ENCODE data around the gene DMKN. TPM values are rescaled to one million over a fixed set of nuclear protein-coding genes. Genes with fewer than 3 reads are reported as not detected.
A peak's percentile ranks its signal among the peaks of the same experiment; 100 is the strongest.

DMKN gene
- total RNA-seq, 2 experiments from 2014 or later, result 2.1 to 2.4 TPM

GRCh38 chr19:35502751-35503150 is 10.7 kb downstream of the DMKN start:
- Mint-ChIP-seq H3K4me1 (ENCODE audit: low read depth) (no peaks in the 10 kb centered on the region), H3K4me3 (no peak overlapping the region), H3K9me3 (no peaks in the 10 kb centered on the region), H3K27me3 (peaks cover 3% of the 10 kb centered on the region), H3K36me3 (no peaks in the 10 kb centered on the region), H3K27ac (no peak overlapping the region)
- DNase-seq, result no peak
- ChIA-PET CTCF (interaction anchor here (1.9 kb wide), 1 partner anchor 8 kb away, joined by 9 read pairs; no protein-coding TSS in a partner anchor), POLR2A (no interaction called here)
- intact Hi-C loops (cut with micrococcal nuclease), result no loop called here

DNA sequence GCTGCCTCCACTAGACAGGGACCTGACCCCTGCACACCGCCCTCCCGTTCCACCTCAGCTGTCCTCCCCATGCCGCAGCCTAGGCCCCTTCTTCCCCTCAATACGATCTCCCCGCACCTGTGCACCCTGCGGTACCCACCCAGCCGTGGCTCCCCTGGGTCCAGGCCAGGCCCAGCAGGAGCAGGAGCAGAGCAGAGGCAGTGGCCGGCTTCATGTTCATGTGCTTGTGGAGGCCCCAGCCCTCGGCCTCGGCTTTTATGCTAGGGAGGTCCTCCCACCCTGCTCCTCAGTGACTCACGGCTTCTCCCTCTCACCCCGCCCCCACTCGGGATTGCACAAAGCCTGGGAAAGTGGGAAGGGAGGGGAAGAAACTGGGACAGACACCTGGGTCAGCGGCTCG is 11.8 kb downstream of the DMKN start:
- ChIA-PET POLR2A (no interaction called here), CTCF (interaction anchor here (1.9 kb wide), 1 partner anchor 9 kb away, joined by 9 read pairs; no protein-coding TSS in a partner anchor)
- no peak overlapping the region for H3K27ac Mint-ChIP-seq
- no peaks in the 10 kb centered on the region for H3K36me3 Mint-ChIP-seq
- DNase-seq, result no peak
- intact Hi-C loops (cut with micrococcal nuclease), result no loop called here
- H3K4me1 Mint-ChIP-seq (ENCODE audit: low read depth), result no peaks in the 10 kb centered on the region
- H3K9me3 Mint-ChIP-seq, result no peaks in the 10 kb centered on the region
- peaks cover 3% of the 10 kb centered on the region for H3K27me3 Mint-ChIP-seq
- H3K4me3 Mint-ChIP-seq, result no peak overlapping the region

DNA sequence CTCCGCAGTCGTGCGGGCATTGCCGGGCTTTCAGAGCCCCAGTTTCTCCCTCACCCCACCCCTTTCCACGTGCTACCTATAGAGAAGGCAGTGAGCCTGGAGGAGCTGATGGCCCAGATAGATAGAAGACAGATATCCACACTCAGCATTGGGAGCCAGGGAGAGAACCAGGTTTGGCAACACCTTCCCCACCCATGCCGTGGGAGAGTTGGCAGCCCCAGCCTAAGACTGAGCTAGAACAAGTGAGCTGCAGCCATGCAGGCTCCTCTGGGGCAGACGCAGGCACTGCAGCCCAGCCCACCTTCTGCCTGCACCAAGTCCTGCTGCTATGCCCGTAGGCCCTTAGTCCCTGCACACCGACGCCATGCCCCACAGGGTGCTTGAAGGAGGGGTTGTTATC is 12.8 kb downstream of the DMKN start:
- intact Hi-C loops (cut with micrococcal nuclease), result no loop called here
- no peak for DNase-seq
- no peaks in the 10 kb centered on the region for H3K36me3 Mint-ChIP-seq
- H3K27me3 Mint-ChIP-seq, result peaks cover 3% of the 10 kb centered on the region
- no peak overlapping the region for H3K4me3 Mint-ChIP-seq
- no peak overlapping the region for H3K27ac Mint-ChIP-seq
- ChIA-PET CTCF (interaction anchor here (0.6 to 1.6 kb wide), 5 partner anchors 9 to 80 kb away, joined by 3 to 4 read pairs (median 3); no protein-coding TSS in a partner anchor), POLR2A (no interaction called here)
- H3K4me1 Mint-ChIP-seq (ENCODE audit: low read depth), result no peaks in the 10 kb centered on the region
- no peaks in the 10 kb centered on the region for H3K9me3 Mint-ChIP-seq

DNA sequence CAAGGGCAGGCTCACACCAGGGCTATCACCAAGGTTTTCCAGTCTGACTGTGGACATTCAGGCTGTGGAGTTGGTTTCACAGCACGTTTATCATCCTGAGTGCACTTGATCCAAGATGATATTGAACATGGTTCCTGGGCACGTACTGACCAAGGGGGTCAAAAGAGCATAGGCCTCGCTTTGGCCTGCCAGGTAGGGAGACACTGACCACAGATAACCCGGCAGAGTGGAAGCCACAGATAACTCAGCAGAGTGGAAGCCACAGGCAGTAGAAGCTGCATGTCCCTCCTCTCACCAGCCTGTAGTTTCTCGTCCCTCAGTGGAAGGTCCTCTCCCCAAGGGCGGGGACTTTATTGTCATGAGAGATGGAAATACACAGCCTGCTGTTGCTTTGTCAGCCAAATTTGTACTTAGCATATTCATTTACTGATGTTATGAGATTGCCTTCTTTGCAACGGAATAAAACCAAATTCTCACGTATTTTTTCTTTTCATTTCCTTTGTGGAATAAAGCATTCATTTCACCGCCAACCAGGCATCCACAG is 14.4 kb downstream of the DMKN start:
- intact Hi-C loops (cut with micrococcal nuclease), result no loop called here
- ChIA-PET CTCF (interaction anchor here (2.5 kb wide), 1 partner anchor 12 kb away, joined by 8 read pairs; no protein-coding TSS in a partner anchor), POLR2A (no interaction called here)
- Mint-ChIP-seq H3K27me3 (no peaks in the 10 kb centered on the region), H3K9me3 (no peaks in the 10 kb centered on the region), H3K4me1 (ENCODE audit: low read depth) (peaks cover 5% of the 10 kb centered on the region), H3K4me3 (no peak overlapping the region), H3K36me3 (no peaks in the 10 kb centered on the region), H3K27ac (no peak overlapping the region)
- DNase-seq, result no peak

GRCh38 chr19:35498220-35498619 is 15.2 kb downstream of the DMKN start:
- Mint-ChIP-seq H3K27me3 (no peaks in the 10 kb centered on the region), H3K36me3 (no peaks in the 10 kb centered on the region), H3K9me3 (no peaks in the 10 kb centered on the region), H3K4me3 (no peak overlapping the region), H3K4me1 (ENCODE audit: low read depth) (peaks cover 5% of the 10 kb centered on the region), H3K27ac (no peak overlapping the region)
- POLR2A ChIA-PET, result no interaction called here
- CTCF ChIA-PET, result interaction anchor here (1.8 to 4.7 kb wide), 4 partner anchors 11 to 150 kb away, joined by 6 to 77 read pairs (median 28); partner anchors contain the start of gene FFAR1
- no peak for DNase-seq
- intact Hi-C loops (cut with micrococcal nuclease), result no loop called here

- ChIA-PET POLR2A (no interaction called here), CTCF (interaction anchor here (0.6 to 4.7 kb wide), 5 partner anchors 10 to 149 kb away, joined by 4 to 77 read pairs (median 8); partner anchors contain the start of gene FFAR1)
- intact Hi-C loops (cut with micrococcal nuclease), result no loop called here
- no peaks in the 10 kb centered on the region for H3K9me3 Mint-ChIP-seq
- no peaks in the 10 kb centered on the region for H3K36me3 Mint-ChIP-seq
- peaks cover 5% of the 10 kb centered on the region for H3K4me1 Mint-ChIP-seq (ENCODE audit: low read depth)
- DNase-seq, result no peak
- H3K27me3 Mint-ChIP-seq, result no peaks in the 10 kb centered on the region
- H3K27ac Mint-ChIP-seq, result no peak overlapping the region
- no peak overlapping the region for H3K4me3 Mint-ChIP-seq
These were observed 16.0 kb downstream of the DMKN start for GRCh38 chr19:35497406-35497805.

DNA sequence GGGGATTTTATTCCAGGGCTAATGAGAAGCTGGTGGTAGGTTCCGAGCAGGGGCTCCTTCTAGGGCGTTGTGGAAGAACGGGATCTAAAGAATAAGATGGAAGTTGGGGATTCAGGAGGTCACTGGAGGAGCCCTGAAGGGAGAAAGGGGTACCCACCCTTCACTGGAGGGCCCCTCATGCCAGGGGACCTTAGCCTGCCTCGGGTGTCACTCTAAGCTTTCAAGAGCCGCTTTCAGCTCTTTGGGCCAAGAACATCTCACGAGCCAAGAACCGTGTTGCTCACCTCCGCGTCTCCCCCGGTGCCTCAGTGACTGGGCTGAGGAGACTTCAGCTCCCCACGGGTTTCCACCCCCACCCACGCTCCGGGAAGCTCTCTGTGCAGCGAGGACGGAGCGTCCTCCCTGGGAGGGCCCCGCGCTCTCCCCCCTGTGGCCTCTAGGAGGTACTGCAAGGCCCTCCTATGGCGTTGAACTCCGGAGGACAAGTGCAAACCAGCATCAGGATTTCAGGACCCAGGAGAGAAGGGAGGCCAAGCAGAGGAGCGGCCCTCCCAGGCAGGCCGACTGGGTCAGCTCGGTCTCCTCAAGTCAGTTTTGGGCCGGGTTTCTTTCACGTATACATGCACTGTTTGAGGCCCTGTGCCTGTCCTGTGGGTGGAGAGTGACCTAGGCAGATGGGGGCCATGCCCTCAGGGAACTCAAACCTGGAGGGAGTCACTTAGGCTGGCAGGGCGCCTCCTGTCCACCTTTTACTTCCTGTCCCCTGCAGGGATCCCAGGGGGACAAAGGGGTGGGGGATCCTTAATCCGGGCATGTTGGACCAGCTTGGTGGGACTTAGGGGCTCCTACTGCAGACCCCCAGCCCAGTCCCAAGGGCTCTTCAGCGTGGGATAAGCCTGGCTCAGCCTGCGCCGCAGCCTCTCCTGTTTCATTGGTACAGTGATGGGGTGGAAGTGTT is 18.1 kb downstream of the DMKN start:
- POLR2A ChIA-PET, result interaction anchor here (0.5 to 0.9 kb wide), 3 partner anchors 118 to 148 kb away, joined by 3 to 4 read pairs (median 3); no protein-coding TSS in a partner anchor

GRCh38 chr19:35493971-35494370 is 19.5 kb downstream of the DMKN start:
- no peaks in the 10 kb centered on the region for H3K27me3 Mint-ChIP-seq
- H3K4me3 Mint-ChIP-seq, result no peak overlapping the region
- intact Hi-C loops (cut with micrococcal nuclease), result no loop called here
- H3K4me1 Mint-ChIP-seq (ENCODE audit: low read depth), result peaks cover 5% of the 10 kb centered on the region
- POLR2A ChIA-PET, result no interaction called here
- no peaks in the 10 kb centered on the region for H3K9me3 Mint-ChIP-seq
- DNase-seq, result no peak
- no peaks in the 10 kb centered on the region for H3K36me3 Mint-ChIP-seq
- CTCF ChIA-PET, result interaction anchor here (1.2 to 4.7 kb wide), 2 partner anchors 141 to 145 kb away, joined by 6 to 48 read pairs; partner anchors contain the start of gene FFAR1
- no peak overlapping the region for H3K27ac Mint-ChIP-seq

More for the DNA sequence above, 18.1 kb downstream of the DMKN start:
- DNase-seq, result peak; percentile 85
- CTCF ChIA-PET, result interaction anchor here (0.6 to 4.7 kb wide), 41 partner anchors 9 to 436 kb away, joined by 3 to 77 read pairs (median 4); partner anchors contain the start of genes FFAR1 and FFAR3
- Mint-ChIP-seq H3K4me1 (ENCODE audit: low read depth) (peaks cover 5% of the 10 kb centered on the region), H3K27me3 (no peaks in the 10 kb centered on the region), H3K27ac (no peak overlapping the region), H3K9me3 (no peaks in the 10 kb centered on the region), H3K36me3 (no peaks in the 10 kb centered on the region), H3K4me3 (no peak overlapping the region)
- intact Hi-C loops (cut with micrococcal nuclease), result loop anchor here (1.0 kb wide), 1 partner anchor 142 kb away; no protein-coding TSS in a partner anchor

GRCh38 chr19:35491836-35492360 is 21.6 kb downstream of the DMKN start:
- H3K27me3 Mint-ChIP-seq, result no peaks in the 10 kb centered on the region
- intact Hi-C loops (cut with micrococcal nuclease), result no loop called here
- H3K4me3 Mint-ChIP-seq, result no peak overlapping the region
- ChIA-PET CTCF (interaction anchor here (1.3 to 2.3 kb wide), 3 partner anchors 9 to 139 kb away, joined by 3 to 11 read pairs (median 8); no protein-coding TSS in a partner anchor), POLR2A (no interaction called here)
- no peak overlapping the region for H3K27ac Mint-ChIP-seq
- H3K4me1 Mint-ChIP-seq (ENCODE audit: low read depth), result peaks cover 5% of the 10 kb centered on the region
- DNase-seq, result no peak
- no peaks in the 10 kb centered on the region for H3K36me3 Mint-ChIP-seq
- no peaks in the 10 kb centered on the region for H3K9me3 Mint-ChIP-seq

- Mint-ChIP-seq H3K36me3 (no peaks in the 10 kb centered on the region), H3K27ac (no peak within 1 kb of the TSS), H3K27me3 (no peaks in the 10 kb centered on the region), H3K9me3 (no peaks in the 10 kb centered on the region), H3K4me3 (no peak within 1 kb of the TSS), H3K4me1 (ENCODE audit: low read depth) (peaks cover 5% of the 10 kb centered on the region)
- DNase-seq, result no peak
- intact Hi-C loops (cut with micrococcal nuclease), result no loop called here
- CTCF ChIA-PET, result interaction anchor here (2.2 kb wide), 1 partner anchor 138 kb away, joined by 11 read pairs; no protein-coding TSS in a partner anchor
- POLR2A ChIA-PET, result no interaction called here
These were observed 23.1 kb downstream of the DMKN start, which contains the start of gene KRTDAP for GRCh38 chr19:35490364-35490763. KRTDAP (minus strand) TSS chr19:35490464; CDS start chr19:35490442, 22 bp downstream.

DNA sequence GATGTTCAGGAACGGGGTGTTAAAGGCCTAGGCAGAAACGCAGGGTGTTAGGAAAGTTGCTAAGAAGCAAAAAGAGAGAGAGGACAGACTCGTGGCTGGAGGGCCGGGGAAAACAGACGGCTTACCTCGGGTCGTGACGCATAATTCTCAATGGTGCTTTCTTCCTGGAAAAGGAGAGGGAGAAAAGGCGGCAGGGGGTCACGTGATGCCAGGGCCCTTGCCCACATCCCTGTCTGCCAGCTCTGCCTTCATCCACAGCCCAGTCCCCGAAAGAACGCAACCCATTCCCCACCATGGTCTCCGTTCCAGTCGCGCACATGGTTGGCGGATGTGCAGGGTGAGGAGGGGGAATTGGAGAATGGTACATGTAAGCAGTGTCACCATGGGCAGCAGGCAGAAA is 24.8 kb downstream of the DMKN start:
- no peaks in the 10 kb centered on the region for H3K27me3 Mint-ChIP-seq
- no peak for DNase-seq
- intact Hi-C loops (cut with micrococcal nuclease), result no loop called here
- CTCF ChIA-PET, result no interaction called here
- H3K4me3 Mint-ChIP-seq, result no peak overlapping the region
- POLR2A ChIA-PET, result no interaction called here
- no peak overlapping the region for H3K27ac Mint-ChIP-seq
- no peaks in the 10 kb centered on the region for H3K36me3 Mint-ChIP-seq
- H3K4me1 Mint-ChIP-seq (ENCODE audit: low read depth), result peaks cover 9% of the 10 kb centered on the region
- H3K9me3 Mint-ChIP-seq, result no peaks in the 10 kb centered on the region
